ENCODE measurements around the gene SAP25. TPM values are rescaled to one million over a fixed set of nuclear protein-coding genes. Genes with fewer than 3 reads are reported as not detected.

SAP25 gene
- total and polyA plus RNA-seq, 8 donors = 4.5 to 11.4 (median 7.9) TPM

- peaks cover 9 to 15% of the 10 kb centered on the region in 2 donors for H3K4me1 ChIP-seq
- H3K9me3 ChIP-seq = no peaks in the 10 kb centered on the region
- no peak overlapping the region for H3K27ac ChIP-seq
- no peaks in the 10 kb centered on the region for H3K36me3 ChIP-seq
- intact Hi-C loops (cut with DNase I) = no loop called here
- ATAC-seq = no peak
- peaks cover 0 to 29% of the 10 kb centered on the region in 2 donors for H3K27me3 ChIP-seq
- H3K4me3 ChIP-seq = no peak overlapping the region
- no peak for TF ChIP-seq CTCF (IDR thresholded peaks at IDR 0.05)
- DNase-seq = no peak
These were observed 15.7 kb upstream of the SAP25 start for GRCh38 chr7:100589341-100589947.

- no peak for TF ChIP-seq CTCF (IDR thresholded peaks at IDR 0.05)
- no peak for DNase-seq
- peaks cover 14 to 24% of the 10 kb centered on the region in 2 donors for H3K4me1 ChIP-seq
- H3K9me3 ChIP-seq = no peaks in the 10 kb centered on the region
- no peak for ATAC-seq
- intact Hi-C loops (cut with DNase I) = no loop called here
- H3K27ac ChIP-seq = no peak overlapping the region
- H3K4me3 ChIP-seq = no peak overlapping the region
- H3K27me3 ChIP-seq = peaks cover 0 to 29% of the 10 kb centered on the region in 2 donors
- no peaks in the 10 kb centered on the region for H3K36me3 ChIP-seq
These were observed 14.7 kb upstream of the SAP25 start for GRCh38 chr7:100588438-100588837.

- peaks cover 0 to 25% of the 10 kb centered on the region in 2 donors for H3K27me3 ChIP-seq
- peaks cover 25 to 43% of the 10 kb centered on the region in 2 donors for H3K4me1 ChIP-seq
- peak within 1 kb of the TSS; percentile 78 to 100 for H3K4me3 ChIP-seq
- DNase-seq = peak; percentile 99 to 100 (median 100)
- peaks cover 0 to 13% of the 10 kb centered on the region in 2 donors for H3K36me3 ChIP-seq
- peak; percentile 81 for ATAC-seq
- no peaks in the 10 kb centered on the region for H3K9me3 ChIP-seq
- peak within 1 kb of the TSS; percentile 95 to 98 for H3K27ac ChIP-seq
- intact Hi-C loops (cut with DNase I) = no loop called here
- TF ChIP-seq CTCF (IDR thresholded peaks at IDR 0.05) = peak in 1 of 2 donors; percentile 10
These were observed 12.7 kb upstream of the SAP25 start, which contains the start of gene FBXO24 for GRCh38 chr7:100586266-100587025. TSS of gene FBXO24 (plus strand) at chr7:100586328. CDS start at chr7:100586626, 298 bp downstream.

- ATAC-seq = peak; percentile 47
- H3K4me1 ChIP-seq = peaks cover 25 to 51% of the 10 kb centered on the region in 2 donors
These were observed 12.0 kb upstream of the SAP25 start, which contains the start of gene LRCH4 for GRCh38 chr7:100585511-100586265. TSS of gene LRCH4 (minus strand) at chr7:100586129. CDS start at chr7:100586100, 29 bp downstream.

More at GRCh38 chr7:100585511-100586265, 12.0 kb upstream of the SAP25 start, which contains the start of gene LRCH4:
- H3K9me3 ChIP-seq = no peaks in the 10 kb centered on the region
- intact Hi-C loops (cut with DNase I) = no loop called here
- H3K27ac ChIP-seq = peak within 1 kb of the TSS; percentile 95 to 98
- TF ChIP-seq CTCF (IDR thresholded peaks at IDR 0.05) = no peak
- peak in 2 of 4 donors; percentile 69 to 91 for DNase-seq
- H3K27me3 ChIP-seq = peaks cover 0 to 17% of the 10 kb centered on the region in 2 donors
- H3K36me3 ChIP-seq = peaks cover 0 to 20% of the 10 kb centered on the region in 2 donors
- peak within 1 kb of the TSS; percentile 78 to 100 for H3K4me3 ChIP-seq

Data from left lung (tissue), 10 donors.